SK-N-SH (cell line): ENCODE data around the gene ATP2B1. TPM values are rescaled to one million over a fixed set of nuclear protein-coding genes. Genes with fewer than 3 reads are reported as not detected.

ENCODE experiments used
- CTCF ChIA-PET: fragments of 300-600, 350-600 bp; formaldehyde crosslinking; extraction: SDS; loops from one replicate; lab custom pipeline; 2021; lab: Yijun Ruan, JAX
- POLR2A ChIA-PET: fragments of 350-600 bp; sonication (Branson Sonifier 250); formaldehyde crosslinking; extraction: SDS; loops from one replicate; lab custom pipeline; 2020; ENCODE audit warnings: antibody characterized with exemption, inconsistent platforms; lab: Yijun Ruan, JAX
- DNase-seq: peaks from one replicate; pipeline ENCODE4 v3.0.0; 2012
- H2AFZ ChIP-seq: fragments of 200-600 bp; sonication (generic); 2 replicates; pipeline ENCODE4 v1.8.1; 2016; ENCODE audit warnings: antibody characterized with exemption, mild to moderate bottlenecking, low read depth
- H3F3A ChIP-seq: fragments of 200-600 bp; sonication (generic); replicated peaks from 2 replicates; pipeline ENCODE3; 2016; ENCODE audit warnings: antibody characterized with exemption, mild to moderate bottlenecking; ENCODE audit not compliant: insufficient read depth
- H3K27ac ChIP-seq, 2 experiments: fragments of 200-500 bp in 1 of 2; fragments of 200-600 bp in 1 of 2; sonication (Bioruptor generic) in 1 of 2; sonication (generic), shearing (Covaris generic) in 1 of 2; 2 replicates each; pipeline versions ENCODE4 v1.5.1 to v1.6.1; 2014 to 2016; ENCODE audit warnings: low read depth in 2 of 2, inconsistent platforms in 1 of 2, low read length in 1 of 2, mild to moderate bottlenecking in 1 of 2, mixed read lengths in 1 of 2
- H3K27me3 ChIP-seq: fragments of 200-600 bp; sonication (generic), shearing (Covaris generic); 2 replicates; pipeline ENCODE4 v1.6.1; 2016; ENCODE audit warnings: mixed run types; ENCODE audit not compliant: insufficient read depth
- H3K36me3 ChIP-seq, 2 experiments: fragments of 200-500 bp in 1 of 2; fragments of 200-600 bp in 1 of 2; sonication (Bioruptor generic) in 1 of 2; sonication (generic) in 1 of 2; replicated peaks in 1 of 2; 2 replicates each; pipeline versions ENCODE3 to v1.5.1; 2014 to 2016; ENCODE audit warnings: low read length in 1 of 2, mild to moderate bottlenecking in 1 of 2; ENCODE audit not compliant: insufficient read depth in 2 of 2, control insufficient read depth in 1 of 2
- H3K4me1 ChIP-seq, 2 experiments: fragments of 200-500 bp in 1 of 2; fragments of 200-600 bp in 1 of 2; sonication (Bioruptor generic) in 1 of 2; sonication (generic), shearing (Covaris generic) in 1 of 2; 2 replicates each; pipeline versions ENCODE4 v1.5.1 to v1.6.1; 2014 to 2016; ENCODE audit warnings: low read depth in 1 of 2, low read length in 1 of 2, mixed run types in 1 of 2; ENCODE audit not compliant: insufficient read depth in 2 of 2, control insufficient read depth in 1 of 2
- H3K4me2 ChIP-seq: fragments of 200-600 bp; sonication (generic), shearing (Covaris generic); 2 replicates; pipeline ENCODE4 v1.6.1; 2017; ENCODE audit warnings: mixed run types
- H3K4me3 ChIP-seq, 2 experiments: fragments of 200-500 bp in 1 of 2; fragments of 200-600 bp in 1 of 2; sonication (Bioruptor generic) in 1 of 2; sonication (generic), shearing (Covaris generic) in 1 of 2; 2 replicates each; pipeline versions ENCODE4 v1.5.1 to v1.8.1; 2014 to 2016; ENCODE audit warnings: low read depth in 2 of 2, inconsistent platforms in 1 of 2, low read length in 1 of 2, mild to moderate bottlenecking in 1 of 2, mixed read lengths in 1 of 2, moderate library complexity in 1 of 2
- H3K79me2 ChIP-seq: fragments of 200-600 bp; sonication (generic); 2 replicates; pipeline ENCODE4 v1.8.1; 2017; ENCODE audit warnings: mild to moderate bottlenecking; ENCODE audit not compliant: insufficient read depth
- H3K9ac ChIP-seq: fragments of 200-600 bp; sonication (generic); 2 replicates; pipeline ENCODE4 v1.6.1; 2017; ENCODE audit warnings: mixed run types
- H3K9me2 ChIP-seq: fragments of 200-600 bp; sonication (generic); 2 replicates; pipeline ENCODE4 v1.6.1; 2017; ENCODE audit warnings: mixed run types
- H3K9me3 ChIP-seq: fragments of 200-600 bp; sonication (generic); 2 replicates; pipeline ENCODE4 v1.6.1; 2017; ENCODE audit warnings: mixed run types, mild to moderate bottlenecking, moderate library complexity
- H4K20me1 ChIP-seq: fragments of 200-600 bp; sonication (generic); 2 replicates; pipeline ENCODE4 v1.6.1; 2017; ENCODE audit warnings: mild to moderate bottlenecking, mixed run types; ENCODE audit not compliant: insufficient read depth
- EP300 ChIP-seq, 2 experiments: IDR thresholded peaks; 2 replicates each; pipeline versions ENCODE4 v1.4.0 to v1.6.1; 2012; ENCODE audit warnings: borderline replicate concordance in 1 of 2, low read depth in 1 of 2, low read length in 1 of 2
- EZH2phosphoT487 ChIP-seq: fragments of 200-600 bp; sonication (generic); IDR thresholded peaks from 2 replicates; pipeline ENCODE4 v1.6.1; 2017; ENCODE audit warnings: low read depth, mixed run types, mild to moderate bottlenecking, antibody characterized with exemption, moderate library complexity, borderline replicate concordance
- FOSL2 ChIP-seq: IDR thresholded peaks from 2 replicates; pipeline ENCODE4 v1.4.0; 2012; ENCODE audit warnings: low read depth, mild to moderate bottlenecking, moderate library complexity, borderline replicate concordance
- FOXJ3 ChIP-seq: sonication (generic); formaldehyde crosslinking; IDR thresholded peaks from 2 replicates; pipeline ENCODE4 v1.5.1; 2020; ENCODE audit warnings: mild to moderate bottlenecking, missing genetic modification reagents
- GATA2 ChIP-seq: sonication (generic); formaldehyde crosslinking; IDR thresholded peaks from 2 replicates; pipeline ENCODE4 v1.5.0; 2020; ENCODE audit warnings: mild to moderate bottlenecking, missing genetic modification reagents
- IRF3 ChIP-seq: fragments of 150-350 bp; IDR thresholded peaks from 2 replicates; pipeline ENCODE4 v1.6.1; 2016; ENCODE audit warnings: mild to moderate bottlenecking, low read depth, low read length
- MAX ChIP-seq: IDR thresholded peaks from 2 replicates; pipeline ENCODE4 v1.4.0; 2012; ENCODE audit warnings: low read depth
- MXI1 ChIP-seq: IDR thresholded peaks from 2 replicates; pipeline ENCODE4 v1.6.1; 2012; ENCODE audit warnings: mild to moderate bottlenecking, low read depth, low read length, improper control_type of control experiment
- NFIC ChIP-seq: IDR thresholded peaks from 2 replicates; pipeline ENCODE4 v1.4.0; 2012; ENCODE audit warnings: borderline replicate concordance
- POLR2AphosphoS5 ChIP-seq: IDR thresholded peaks from 2 replicates; pipeline ENCODE4 v1.6.1; 2012; ENCODE audit warnings: low read depth, low read length
- RCOR1 ChIP-seq: fragments of 150-350 bp; IDR thresholded peaks from 2 replicates; pipeline ENCODE4 v1.6.1; 2017; ENCODE audit warnings: antibody characterized with exemption, low read length
- REST ChIP-seq: IDR thresholded peaks from 2 replicates; pipeline ENCODE4 v1.6.1; 2012; ENCODE audit warnings: mild to moderate bottlenecking, low read depth, low read length, moderate library complexity
- TCF12 ChIP-seq: IDR thresholded peaks from 2 replicates; pipeline ENCODE4 v1.4.0; 2012
- TEAD4 ChIP-seq: IDR thresholded peaks from 2 replicates; pipeline ENCODE4 v1.4.0; 2012; ENCODE audit warnings: mild to moderate bottlenecking, borderline replicate concordance; ENCODE audit not compliant: insufficient read depth
- YY1 ChIP-seq: IDR thresholded peaks from 2 replicates; pipeline ENCODE4 v1.4.0; 2012; ENCODE audit warnings: low read depth, mild to moderate bottlenecking
- WGBS: methylation state at CpG from one replicate; pipeline ENCODE4 v1.1.6; 2017; ENCODE audit warnings: low lambda C conversion rate; 5-methylcytosine and 5-hydroxymethylcytosine counted together
- polyA plus RNA-seq, 3 experiments: library from polyadenylated mRNA; depleted of rRNA; stranded (reverse); fragments of >200 nt; gene quantifications; 2 replicates each; pipeline ENCODE4 v1.2.3, GENCODE V29; 2012

The ATP2B1 gene
- polyA plus RNA-seq, 1 of the 3 experiments (the other 2 are of a cell fraction) = 4.3 TPM

- no peak overlapping the region for H3K4me3 ChIP-seq
- WGBS = 71% methylated on average over 6 of the region's 6 CpGs
These were observed 163.9 kb downstream of the ATP2B1 start for GRCh38 chr12:89544681-89545184.

More at GRCh38 chr12:89544681-89545184, 163.9 kb downstream of the ATP2B1 start:
- CTCF ChIA-PET = interaction anchor here (0.6 to 5.9 kb wide), 14 partner anchors 8 to 1415 kb away, joined by 3 to 29 read pairs (median 6); partner anchors contain the start of genes GALNT4 and POC1B
- H4K20me1 ChIP-seq = no peaks in the 10 kb centered on the region
- H3K4me1 ChIP-seq = peaks cover 0 to 5% of the 10 kb centered on the region in 2 experiments; a peak in 3 of 4 replicates
- no peaks in the 10 kb centered on the region for H3K27me3 ChIP-seq
- no peaks in the 10 kb centered on the region for H3F3A ChIP-seq
- H2AFZ ChIP-seq = no peak overlapping the region
- H3K9me2 ChIP-seq = no peaks in the 10 kb centered on the region
- POLR2A ChIA-PET = interaction anchor here (1.0 kb wide), 1 partner anchor 19 kb away, joined by 3 read pairs; the partner anchor contains the start of gene POC1B
- no peaks in the 10 kb centered on the region for H3K9me3 ChIP-seq
- no peak overlapping the region for H3K9ac ChIP-seq
- peak overlapping the region in 1 of 2 experiments; percentile 18; a peak in 1 of 4 replicates for H3K27ac ChIP-seq
- H3K79me2 ChIP-seq = no peaks in the 10 kb centered on the region
- no peak overlapping the region for H3K4me2 ChIP-seq
- TF ChIP-seq MAX (no peak), TCF12 (no peak), MXI1 (no peak), YY1 (no peak), FOSL2 (no peak), EZH2phosphoT487 (no peak), IRF3 (no peak), NFIC (no peak), RCOR1 (no peak), POLR2AphosphoS5 (no peak), REST (no peak), FOXJ3 (CRISPR knock-in tag) (no peak), EP300 (IDR thresholded peaks at IDR 0.05; ENCODE audit: borderline replicate concordance in 1 of 2, low read depth in 1 of 2, low read length in 1 of 2) (no peak), GATA2 (no peak), TEAD4 (no peak)
- H3K36me3 ChIP-seq = no peaks in the 10 kb centered on the region
- no peak for DNase-seq
